Activated T-helper 1 cell treated with anti-CD3 and anti-CD28 coated beads, Interleukin-12 subunit alpha, Interleukin-12 subunit beta, Interleukin-2, Interleukin-4 antibody, amounts not matched to agents 30 ng/mL and 10 ng/mL and 1 ng/mL, durations not matched to agents 14 hours and 24 hours and 36 hours (primary cell): ENCODE measurements around the gene MOCOS. TPM values are rescaled to one million over a fixed set of nuclear protein-coding genes. Genes with fewer than 3 reads are reported as not detected.
"Not testable (repeated sequence)": the region's sequence is repeated elsewhere in the genome, so short reads cannot be mapped to it uniquely, and the experiment has no call there.

Experiments
- DNase-seq: peaks from one replicate; pipeline ENCODE4 v3.0.0; 2021; ENCODE audit warnings: low spot score
- H3K27ac Mint-ChIP-seq: one replicate; pipeline ENCODE4 v1.8.0; 2021; ENCODE audit warnings: mild to moderate bottlenecking, mixed read lengths
- H3K27me3 Mint-ChIP-seq: one replicate; pipeline ENCODE4 v1.8.0; 2022; ENCODE audit warnings: mild to moderate bottlenecking, moderate library complexity, mixed read lengths; ENCODE audit not compliant: insufficient read depth
- H3K36me3 Mint-ChIP-seq: one replicate; pipeline ENCODE4 v1.8.0; 2021; ENCODE audit warnings: low read depth, mixed read lengths
- H3K4me1 Mint-ChIP-seq: one replicate; pipeline ENCODE4 v1.8.0; 2021; ENCODE audit warnings: low read depth, mixed read lengths
- H3K4me3 Mint-ChIP-seq: one replicate; pipeline ENCODE4 v1.8.0; 2021; ENCODE audit warnings: mild to moderate bottlenecking, moderate library complexity, mixed read lengths
- H3K9me3 Mint-ChIP-seq: one replicate; pipeline ENCODE4 v1.8.0; 2021; ENCODE audit warnings: mixed read lengths
- intact Hi-C: fragments of 100-400 bp; cut with micrococcal nuclease; formaldehyde crosslinking; loops from one replicate; pipeline ENCODE4 v1.15.1; 2024
- total RNA-seq: library from RNA; stranded (reverse); gene quantifications from 2 replicates; pipeline ENCODE4 v1.2.3, GENCODE V29; 2022

MOCOS gene
- total RNA-seq, 1 donor from 2014 or later, result 0.47 TPM

- Mint-ChIP-seq H3K27me3 (no peaks in the 10 kb centered on the region), H3K4me3 (no peak overlapping the region), H3K9me3 (no peaks in the 10 kb centered on the region), H3K27ac (no peak overlapping the region), H3K4me1 (no peaks in the 10 kb centered on the region), H3K36me3 (no peaks in the 10 kb centered on the region)
- no peak for DNase-seq
- intact Hi-C loops, result no loop called here
Observed at GRCh38 chr18:36215577-36215976, 28.3 kb downstream of the MOCOS start.

GRCh38 chr18:36217348-36217747 is 30.1 kb downstream of the MOCOS start:
- H3K4me3 Mint-ChIP-seq, result no peak overlapping the region
- H3K27ac Mint-ChIP-seq, result no peak overlapping the region
- intact Hi-C loops, result no loop called here
- H3K36me3 Mint-ChIP-seq, result no peaks in the 10 kb centered on the region
- no peaks in the 10 kb centered on the region for H3K27me3 Mint-ChIP-seq
- H3K9me3 Mint-ChIP-seq, result no peaks in the 10 kb centered on the region
- no peak for DNase-seq
- H3K4me1 Mint-ChIP-seq, result no peaks in the 10 kb centered on the region

- H3K36me3 Mint-ChIP-seq, result no peaks in the 10 kb centered on the region
- H3K9me3 Mint-ChIP-seq, result peaks cover 25% of the 10 kb centered on the region
- intact Hi-C loops, result no loop called here
- H3K4me3 Mint-ChIP-seq, result no peak overlapping the region
- H3K4me1 Mint-ChIP-seq, result no peaks in the 10 kb centered on the region
- H3K27ac Mint-ChIP-seq, result no peak overlapping the region
- peaks cover 5% of the 10 kb centered on the region for H3K27me3 Mint-ChIP-seq
- DNase-seq, result no peak
Observed at GRCh38 chr18:36229188-36229587, 41.9 kb downstream of the MOCOS start.

- H3K27ac Mint-ChIP-seq, DNase-seq, intact Hi-C loops, H3K9me3 Mint-ChIP-seq, H3K4me1 Mint-ChIP-seq, H3K27me3 Mint-ChIP-seq, H3K4me3 Mint-ChIP-seq, H3K36me3 Mint-ChIP-seq: not testable (repeated sequence)
Observed at GRCh38 chr18:36240510-36240909, 53.2 kb downstream of the MOCOS start.

GRCh38 chr18:36241831-36242230 is 54.5 kb downstream of the MOCOS start:
- intact Hi-C loops, result no loop called here
- DNase-seq, result no peak
- Mint-ChIP-seq H3K9me3 (no peaks in the 10 kb centered on the region), H3K4me3 (no peak overlapping the region), H3K36me3 (no peaks in the 10 kb centered on the region), H3K27ac (no peak overlapping the region), H3K27me3 (peaks cover 12% of the 10 kb centered on the region), H3K4me1 (no peaks in the 10 kb centered on the region)

- no peak overlapping the region for H3K4me3 Mint-ChIP-seq
- H3K9me3 Mint-ChIP-seq, result no peaks in the 10 kb centered on the region
- H3K4me1 Mint-ChIP-seq, result no peaks in the 10 kb centered on the region
- H3K27me3 Mint-ChIP-seq, result peaks cover 18% of the 10 kb centered on the region
- intact Hi-C loops, result no loop called here
- DNase-seq, result no peak
- H3K36me3 Mint-ChIP-seq, result no peaks in the 10 kb centered on the region
- H3K27ac Mint-ChIP-seq, result no peak overlapping the region
Observed at GRCh38 chr18:36247036-36247435, 59.7 kb downstream of the MOCOS start.

- peaks cover 11% of the 10 kb centered on the region for H3K27me3 Mint-ChIP-seq
Observed at GRCh38 chr18:36249392-36249791, 62.1 kb downstream of the MOCOS start.

GRCh38 chr18:36250827-36251226 is 63.5 kb downstream of the MOCOS start:
- no peak for DNase-seq
- Mint-ChIP-seq H3K27ac (no peak overlapping the region), H3K27me3 (peaks cover 11% of the 10 kb centered on the region), H3K4me3 (no peak overlapping the region), H3K36me3 (no peaks in the 10 kb centered on the region), H3K9me3 (no peaks in the 10 kb centered on the region), H3K4me1 (no peaks in the 10 kb centered on the region)
- intact Hi-C loops, result no loop called here

More at GRCh38 chr18:36249392-36249791, 62.1 kb downstream of the MOCOS start:
- no peak overlapping the region for H3K4me3 Mint-ChIP-seq
- no peak for DNase-seq
- no peaks in the 10 kb centered on the region for H3K9me3 Mint-ChIP-seq
- intact Hi-C loops, result no loop called here
- H3K27ac Mint-ChIP-seq, result no peak overlapping the region
- H3K36me3 Mint-ChIP-seq, result no peaks in the 10 kb centered on the region
- H3K4me1 Mint-ChIP-seq, result no peaks in the 10 kb centered on the region

GRCh38 chr18:36255072-36255698 is 67.9 kb downstream of the MOCOS start:
- Mint-ChIP-seq H3K4me3 (no peak overlapping the region), H3K27ac (no peak overlapping the region), H3K9me3 (no peaks in the 10 kb centered on the region), H3K27me3 (peaks cover 5% of the 10 kb centered on the region), H3K36me3 (no peaks in the 10 kb centered on the region), H3K4me1 (no peaks in the 10 kb centered on the region)
- DNase-seq, result no peak
- intact Hi-C loops, result no loop called here

- no peaks in the 10 kb centered on the region for H3K36me3 Mint-ChIP-seq
Observed at GRCh38 chr18:36256094-36256493, 68.8 kb downstream of the MOCOS start.

GRCh38 chr18:36262971-36263370 is 75.7 kb downstream of the MOCOS start:
- DNase-seq, result no peak
- intact Hi-C loops, result no loop called here
- Mint-ChIP-seq H3K9me3 (no peaks in the 10 kb centered on the region), H3K27me3 (peaks cover 6% of the 10 kb centered on the region), H3K4me3 (no peak overlapping the region), H3K27ac (no peak overlapping the region), H3K36me3 (no peaks in the 10 kb centered on the region), H3K4me1 (no peaks in the 10 kb centered on the region)

More at GRCh38 chr18:36256094-36256493, 68.8 kb downstream of the MOCOS start:
- Mint-ChIP-seq H3K27me3 (peaks cover 5% of the 10 kb centered on the region), H3K27ac (no peak overlapping the region), H3K4me3 (no peak overlapping the region), H3K9me3 (no peaks in the 10 kb centered on the region), H3K4me1 (no peaks in the 10 kb centered on the region)
- DNase-seq, result no peak
- intact Hi-C loops, result no loop called here

- Mint-ChIP-seq H3K36me3 (no peaks in the 10 kb centered on the region), H3K4me3 (no peak overlapping the region), H3K27ac (no peak overlapping the region), H3K9me3 (no peaks in the 10 kb centered on the region), H3K4me1 (no peaks in the 10 kb centered on the region), H3K27me3 (peaks cover 12% of the 10 kb centered on the region)
- intact Hi-C loops, result no loop called here
- no peak for DNase-seq
Observed at GRCh38 chr18:36264283-36264682, 77.0 kb downstream of the MOCOS start.

GRCh38 chr18:36265015-36265414 is 77.7 kb downstream of the MOCOS start:
- no peak overlapping the region for H3K27ac Mint-ChIP-seq
- H3K4me3 Mint-ChIP-seq, result no peak overlapping the region
- H3K27me3 Mint-ChIP-seq, result peaks cover 10% of the 10 kb centered on the region
- no peaks in the 10 kb centered on the region for H3K36me3 Mint-ChIP-seq
- intact Hi-C loops, result no loop called here
- H3K9me3 Mint-ChIP-seq, result no peaks in the 10 kb centered on the region
- no peaks in the 10 kb centered on the region for H3K4me1 Mint-ChIP-seq
- no peak for DNase-seq

- H3K4me3 Mint-ChIP-seq, result no peak overlapping the region
- DNase-seq, result no peak
- peaks cover 7% of the 10 kb centered on the region for H3K27me3 Mint-ChIP-seq
- no peaks in the 10 kb centered on the region for H3K4me1 Mint-ChIP-seq
- no peaks in the 10 kb centered on the region for H3K9me3 Mint-ChIP-seq
- intact Hi-C loops, result no loop called here
- H3K36me3 Mint-ChIP-seq, result no peaks in the 10 kb centered on the region
- no peak overlapping the region for H3K27ac Mint-ChIP-seq
Observed at GRCh38 chr18:36269157-36269556, 81.9 kb downstream of the MOCOS start.
